ENCODE data around the gene TEX9.
A peak's percentile ranks its signal among the peaks of the same experiment; 100 is the strongest.

The TEX9 gene

DNA sequence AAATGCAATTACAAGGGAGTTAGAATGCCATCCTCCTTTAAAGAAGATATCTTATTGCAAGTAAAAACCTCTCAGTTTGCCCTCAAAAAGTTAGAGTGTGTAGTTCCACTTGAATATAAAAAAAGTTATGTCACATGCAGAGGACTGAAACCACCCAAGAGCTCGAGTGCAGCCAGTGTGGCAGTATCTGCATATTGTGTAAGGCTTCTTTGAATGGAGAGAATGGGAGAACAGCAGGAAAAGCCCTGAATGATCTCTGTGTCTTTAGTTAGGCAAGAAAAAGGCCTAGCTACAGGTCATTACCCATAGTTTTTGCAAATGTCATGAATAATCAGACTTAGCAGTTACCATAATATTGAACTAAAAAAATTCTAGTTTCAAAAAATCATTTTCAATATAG lies 13.9 kb upstream of the TEX9 start:
- TF ChIP-seq GATA3 (IDR thresholded peaks at IDR 0.05; ENCODE audit: low read depth, low read length) (no peak), GATA2 (IDR thresholded peaks at IDR 0.05; ENCODE audit: low read depth, low read length) (no peak)

DNA sequence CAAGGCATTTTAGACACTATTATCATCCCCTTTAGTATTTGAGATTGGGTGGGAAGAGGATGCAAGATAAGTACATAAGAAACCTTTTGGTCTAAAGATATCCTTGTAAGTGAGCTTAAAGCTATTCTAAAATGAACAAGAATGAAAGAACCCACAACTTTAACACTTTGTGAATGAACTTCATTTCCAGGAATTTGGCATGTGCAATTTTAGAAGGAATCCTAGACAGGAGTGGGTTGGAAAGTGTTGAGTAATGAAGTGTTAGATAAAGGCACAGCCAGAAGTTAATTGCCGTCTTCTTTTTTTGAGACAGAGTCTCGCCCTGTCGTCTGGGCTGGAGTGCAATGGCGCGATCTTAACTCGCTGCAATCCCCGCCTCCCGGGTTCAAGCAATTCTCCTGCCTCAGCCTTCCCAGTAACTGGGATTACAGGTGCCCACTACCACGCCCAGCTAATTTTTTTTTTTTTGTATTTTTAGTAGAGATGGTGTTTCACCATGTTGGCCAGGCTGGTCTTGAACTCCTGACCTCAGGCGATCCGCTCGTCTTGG lies 13.2 kb upstream of the TEX9 start:
- TF ChIP-seq GATA2 (IDR thresholded peaks at IDR 0.05; ENCODE audit: low read depth, low read length), result no peak
- no peak for TF ChIP-seq GATA3 (IDR thresholded peaks at IDR 0.05; ENCODE audit: low read depth, low read length)

DNA sequence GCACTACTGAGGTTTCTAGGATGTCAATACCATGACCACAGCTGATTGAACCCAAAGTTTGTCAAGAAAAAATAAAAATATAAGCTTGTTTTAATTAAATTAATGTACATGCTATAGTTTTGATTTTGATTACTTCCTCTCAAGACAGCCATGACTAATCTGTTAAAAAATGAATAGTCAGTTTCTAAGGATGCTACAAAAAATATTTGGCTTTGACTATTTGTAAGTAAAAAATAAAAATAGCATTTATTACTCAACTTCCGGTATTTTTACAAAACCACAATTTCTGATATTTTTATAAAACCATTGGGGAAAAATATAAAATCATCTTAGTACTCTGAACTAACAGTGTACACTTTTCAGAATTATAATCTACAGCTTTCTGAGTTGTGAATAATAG lies 12.1 kb upstream of the TEX9 start:
- TF ChIP-seq GATA2 (IDR thresholded peaks at IDR 0.05; ENCODE audit: low read depth, low read length) (no peak), GATA3 (IDR thresholded peaks at IDR 0.05; ENCODE audit: low read depth, low read length) (no peak)

DNA sequence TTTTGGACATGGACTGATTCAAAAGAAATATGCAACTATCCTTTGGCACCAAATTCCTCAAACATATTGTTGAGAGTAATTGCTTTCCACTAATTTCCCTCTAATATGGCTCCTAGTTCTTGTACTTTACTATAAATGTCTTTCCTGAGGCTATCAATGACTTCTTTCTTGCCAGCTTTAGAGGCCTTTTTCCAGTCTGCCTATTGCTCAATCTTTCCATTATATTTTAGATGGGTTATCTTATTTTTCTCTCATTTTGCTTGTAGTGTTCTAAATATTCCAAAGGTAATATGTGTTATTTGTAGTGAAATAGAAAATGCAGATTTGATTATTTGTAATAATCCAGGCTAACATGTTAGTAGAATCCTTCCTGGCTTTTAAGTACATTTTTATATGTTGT lies 11.5 kb upstream of the TEX9 start:
- TF ChIP-seq GATA2 (IDR thresholded peaks at IDR 0.05; ENCODE audit: low read depth, low read length) (no peak), GATA3 (IDR thresholded peaks at IDR 0.05; ENCODE audit: low read depth, low read length) (no peak)

DNA sequence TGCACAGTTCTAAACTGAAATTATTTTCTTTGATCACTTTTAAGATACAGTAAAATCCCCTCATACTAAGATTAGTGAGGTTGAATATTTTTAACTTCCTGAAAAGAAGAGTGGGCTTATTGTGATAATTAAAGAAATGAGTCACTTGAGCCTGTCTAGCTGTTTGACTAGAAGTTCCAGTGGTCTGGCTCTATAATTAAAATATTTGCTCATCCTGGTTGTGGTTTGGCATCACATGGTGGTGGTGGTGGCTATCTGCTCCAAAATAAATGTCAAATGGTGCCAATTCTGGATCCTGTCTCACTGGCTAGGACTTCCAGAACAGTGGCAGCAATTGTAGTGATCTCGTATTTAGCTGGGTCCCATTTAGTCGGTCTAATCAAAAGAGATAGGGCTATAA lies 8.6 kb upstream of the TEX9 start:
- TF ChIP-seq GATA2 (IDR thresholded peaks at IDR 0.05; ENCODE audit: low read depth, low read length) (no peak), GATA3 (IDR thresholded peaks at IDR 0.05; ENCODE audit: low read depth, low read length) (no peak)

DNA sequence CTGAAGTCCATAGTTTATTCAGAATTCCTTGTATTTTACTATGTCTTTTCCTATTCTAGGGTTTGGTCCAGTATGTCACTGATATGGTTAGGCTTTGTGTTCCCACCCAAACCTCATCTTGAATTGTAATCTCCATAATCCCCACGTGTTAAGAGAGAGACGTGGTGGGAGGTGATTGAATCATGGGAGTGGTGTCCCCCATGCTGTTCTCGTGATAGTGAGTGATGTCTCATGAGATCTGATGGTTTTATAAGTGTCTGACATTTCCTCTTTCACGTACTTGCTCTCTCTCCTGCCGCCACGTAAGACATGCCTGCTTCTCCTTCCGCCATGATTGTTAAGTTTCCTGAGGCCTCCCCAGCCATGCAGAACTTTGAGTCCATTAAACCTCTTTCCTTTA lies 6.6 kb upstream of the TEX9 start:
- TF ChIP-seq GATA2 (IDR thresholded peaks at IDR 0.05; ENCODE audit: low read depth, low read length), result no peak
- no peak for TF ChIP-seq GATA3 (IDR thresholded peaks at IDR 0.05; ENCODE audit: low read depth, low read length)

DNA sequence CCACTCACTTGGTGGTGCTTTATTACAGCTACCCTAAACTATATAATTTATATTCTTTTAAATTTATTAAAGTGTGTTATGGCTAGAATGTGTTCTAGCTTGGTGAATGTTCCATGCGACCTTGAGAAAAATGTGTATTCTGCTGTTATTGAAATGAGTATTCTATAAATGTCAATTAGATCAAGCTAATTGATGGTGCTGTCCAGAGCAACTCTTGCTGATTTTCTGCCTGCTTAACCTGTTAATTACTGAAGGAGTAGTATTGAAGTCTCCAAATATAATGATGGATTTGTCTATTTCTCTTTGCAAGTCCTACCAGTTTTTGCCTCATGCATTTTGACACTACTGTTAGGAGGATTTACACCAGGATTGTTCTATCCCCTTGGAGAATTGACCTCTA lies 3.2 kb upstream of the TEX9 start:
- TF ChIP-seq GATA2 (IDR thresholded peaks at IDR 0.05; ENCODE audit: low read depth, low read length), result no peak
- TF ChIP-seq GATA3 (IDR thresholded peaks at IDR 0.05; ENCODE audit: low read depth, low read length), result no peak

DNA sequence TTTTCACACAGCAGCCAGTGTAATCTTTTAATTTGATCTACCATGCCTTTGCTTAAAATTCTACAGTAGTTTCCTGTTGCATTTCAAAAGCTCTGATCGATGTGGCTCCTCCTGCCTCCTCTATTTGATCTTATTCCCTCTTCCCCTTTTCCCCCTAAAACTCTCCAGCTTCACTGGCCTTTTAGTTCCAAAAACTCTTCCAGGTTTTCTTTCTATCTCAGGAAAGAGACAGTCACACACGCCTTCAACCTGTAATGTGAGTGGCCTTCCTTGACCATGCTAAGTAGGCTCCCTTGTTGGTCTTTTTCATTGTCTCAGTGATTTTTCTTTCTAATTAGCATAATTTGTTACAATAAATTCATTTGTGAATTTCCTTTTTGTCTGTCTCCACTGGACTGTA lies 985 bp downstream of the TEX9 start:
- TF ChIP-seq GATA3 (IDR thresholded peaks at IDR 0.05; ENCODE audit: low read depth, low read length) (no peak), GATA2 (IDR thresholded peaks at IDR 0.05; ENCODE audit: low read depth, low read length) (peak; percentile 48; the same call in 1 of the 2 replicates)

DNA sequence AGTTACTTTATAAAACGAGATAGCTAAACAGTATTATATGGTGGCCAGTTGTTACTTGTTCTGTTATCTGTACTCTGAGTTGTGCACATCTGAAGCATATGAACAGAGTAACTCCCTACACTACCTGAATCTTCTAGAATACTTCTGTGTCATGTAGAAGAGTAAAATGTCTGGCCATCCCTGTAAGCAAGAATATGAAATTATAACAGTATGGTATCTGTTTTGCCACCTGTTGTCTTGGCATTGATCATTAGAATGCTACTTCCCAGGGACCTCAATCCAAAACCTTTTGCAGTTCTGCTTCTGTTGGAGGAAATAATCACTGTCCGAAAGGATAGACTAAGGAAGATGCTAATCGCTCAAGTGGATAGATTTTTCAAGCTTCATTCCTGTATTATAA lies 1.9 kb downstream of the TEX9 start:
- no peak for TF ChIP-seq GATA3 (IDR thresholded peaks at IDR 0.05; ENCODE audit: low read depth, low read length)
- no peak for TF ChIP-seq GATA2 (IDR thresholded peaks at IDR 0.05; ENCODE audit: low read depth, low read length)

DNA sequence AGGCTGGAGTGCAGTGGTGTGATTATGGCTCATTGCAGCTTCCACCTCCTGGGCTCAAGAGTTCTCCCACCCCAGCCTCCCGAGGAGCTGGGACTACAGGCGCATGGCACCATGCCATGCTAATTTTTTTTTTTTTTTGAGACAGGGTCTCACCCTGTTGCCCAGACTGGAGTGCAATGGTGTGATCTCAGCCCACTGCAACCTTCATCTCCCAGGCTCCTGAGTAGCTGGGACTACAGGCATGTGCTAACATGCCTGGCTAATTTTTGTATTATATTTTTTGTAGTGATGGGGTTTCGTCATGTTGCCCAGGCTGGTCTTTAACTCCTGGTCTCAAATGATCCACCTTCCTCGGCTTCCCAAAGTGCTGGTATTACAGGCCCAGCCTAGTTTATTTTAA lies 4.0 kb downstream of the TEX9 start:
- no peak for TF ChIP-seq GATA3 (IDR thresholded peaks at IDR 0.05; ENCODE audit: low read depth, low read length)
- TF ChIP-seq GATA2 (IDR thresholded peaks at IDR 0.05; ENCODE audit: low read depth, low read length), result no peak

DNA sequence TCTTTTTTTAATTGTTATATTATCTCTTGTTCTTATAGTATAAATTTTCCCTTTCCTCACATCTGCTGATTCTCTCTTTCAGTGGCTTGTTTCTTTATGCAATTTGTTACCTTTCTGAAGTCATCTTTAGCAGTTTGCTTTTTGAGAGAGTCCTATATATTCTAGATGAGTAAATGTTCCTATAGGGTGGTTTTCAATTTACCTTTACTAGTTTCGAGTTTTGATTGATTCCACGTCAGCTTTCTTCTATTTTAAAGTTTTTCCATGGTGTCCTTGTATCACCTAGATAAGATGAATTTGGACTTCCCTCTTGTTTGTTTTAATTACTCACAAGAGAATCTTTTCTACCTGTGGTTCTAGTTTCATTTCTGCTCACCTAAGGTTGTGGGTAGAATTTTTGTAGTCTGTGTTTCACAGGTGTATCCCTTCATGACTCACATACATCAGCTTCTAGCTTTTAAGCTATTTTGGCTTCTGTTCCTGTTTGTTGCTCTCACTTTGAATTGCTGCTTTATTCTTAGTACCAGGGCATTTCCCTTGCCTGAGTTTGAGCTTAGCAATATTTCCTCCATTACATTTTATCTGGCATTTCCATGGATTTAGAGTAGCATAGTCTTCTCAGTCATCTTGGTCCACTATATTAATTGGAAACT lies 6.4 kb downstream of the TEX9 start:
- TF ChIP-seq GATA3 (IDR thresholded peaks at IDR 0.05; ENCODE audit: low read depth, low read length) (no peak), GATA2 (IDR thresholded peaks at IDR 0.05; ENCODE audit: low read depth, low read length) (no peak)

DNA sequence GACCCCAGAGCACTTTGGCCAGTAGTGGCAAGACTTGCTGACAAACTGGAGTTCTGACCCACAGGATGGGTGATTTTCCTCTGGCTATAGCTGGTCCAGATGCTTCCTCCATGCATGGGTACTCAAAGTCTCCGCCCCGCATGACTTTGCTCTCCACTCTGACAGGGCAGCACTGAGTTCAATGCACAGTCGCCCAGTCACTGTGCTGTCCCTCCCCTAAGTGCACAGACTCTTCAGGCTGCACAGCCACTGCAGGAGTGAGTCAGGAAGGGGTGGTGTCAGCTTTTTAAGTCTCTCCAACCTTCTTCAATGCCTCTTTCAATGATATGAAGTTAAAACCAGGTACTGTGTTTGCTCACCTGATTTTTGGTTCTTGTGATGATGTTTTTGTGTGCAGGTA lies 17.8 kb downstream of the TEX9 start:
- no peak for TF ChIP-seq GATA3 (IDR thresholded peaks at IDR 0.05; ENCODE audit: low read depth, low read length)
- no peak for TF ChIP-seq GATA2 (IDR thresholded peaks at IDR 0.05; ENCODE audit: low read depth, low read length)

DNA sequence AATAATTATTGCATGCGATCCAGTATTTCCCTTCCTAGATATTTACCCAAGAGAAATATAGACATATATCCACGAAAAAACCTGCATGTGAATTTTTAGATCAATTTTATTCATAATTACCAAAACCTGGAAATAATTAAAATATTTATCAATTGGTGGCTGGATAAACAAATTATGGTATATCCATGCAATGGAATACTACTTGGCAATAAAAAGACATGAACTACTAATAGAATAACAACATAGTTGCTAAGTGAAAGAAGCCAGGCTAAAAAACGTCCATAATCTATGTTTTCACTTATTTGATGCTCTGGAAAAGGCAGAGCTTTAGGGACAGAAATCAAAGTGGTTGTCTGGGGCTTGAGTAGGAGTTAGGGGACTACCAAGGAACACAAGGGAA lies 20.7 kb downstream of the TEX9 start:
- TF ChIP-seq GATA3 (IDR thresholded peaks at IDR 0.05; ENCODE audit: low read depth, low read length) (no peak), GATA2 (IDR thresholded peaks at IDR 0.05; ENCODE audit: low read depth, low read length) (no peak)

DNA sequence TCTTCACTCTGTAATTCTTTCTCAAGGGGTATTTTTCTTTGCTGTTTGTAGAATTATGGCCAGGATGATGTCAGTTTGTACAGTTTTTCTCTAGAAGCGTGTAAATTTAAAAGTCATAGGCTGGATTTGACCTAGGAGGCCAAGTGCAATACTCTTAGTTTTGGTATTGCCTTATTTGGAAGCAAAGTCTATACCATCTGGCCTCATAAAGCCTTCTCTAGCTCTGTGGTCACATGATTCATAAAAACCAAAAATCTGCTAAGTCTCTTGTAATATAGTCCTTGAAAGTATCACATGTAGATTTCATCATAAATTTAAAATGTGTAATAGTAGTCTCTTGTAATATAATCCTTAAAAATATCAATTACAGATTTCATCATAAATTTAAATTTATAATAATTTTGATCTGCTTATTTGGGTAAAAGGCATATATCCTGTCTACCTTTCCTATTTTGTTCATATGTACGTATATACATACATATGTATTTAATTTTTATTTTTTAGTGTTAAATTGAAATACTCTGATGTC lies 25.6 kb downstream of the TEX9 start:
- TF ChIP-seq GATA3 (IDR thresholded peaks at IDR 0.05; ENCODE audit: low read depth, low read length), result no peak
- no peak for TF ChIP-seq GATA2 (IDR thresholded peaks at IDR 0.05; ENCODE audit: low read depth, low read length)

DNA sequence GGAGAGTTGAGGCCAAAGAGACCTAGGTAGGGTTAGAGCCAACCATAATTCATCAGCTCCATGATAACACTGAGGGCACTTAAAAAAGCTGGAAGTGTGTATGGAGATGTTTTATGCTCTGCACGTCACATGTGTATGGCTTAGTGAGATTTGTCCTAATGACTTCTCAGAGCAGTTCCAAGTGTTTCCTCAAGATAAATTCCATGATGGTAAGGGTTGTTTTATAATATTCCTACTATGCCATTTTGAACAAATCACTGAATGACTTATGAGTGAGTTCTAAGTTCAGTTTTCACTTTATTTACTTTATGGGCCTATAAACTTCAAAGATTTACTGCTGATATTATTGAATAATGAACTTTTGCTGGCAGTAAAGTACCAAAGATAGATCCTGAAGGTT lies 28.1 kb downstream of the TEX9 start:
- no peak for TF ChIP-seq GATA2 (IDR thresholded peaks at IDR 0.05; ENCODE audit: low read depth, low read length)
